HUES6 (cell line): ENCODE data around the gene SPAG16.

Source experiments
- H3K27ac ChIP-seq: 2 replicates; pipeline ENCODE4 v1.7.0; 2013; ENCODE audit warnings: low read depth, mild to moderate bottlenecking, low read length, inconsistent platforms
- H3K27me3 ChIP-seq: 2 replicates; pipeline ENCODE4 v1.6.1; 2013; ENCODE audit warnings: low read length; ENCODE audit not compliant: control insufficient read depth, insufficient read depth
- H3K36me3 ChIP-seq: 2 replicates; pipeline ENCODE4 v1.6.1; 2013; ENCODE audit warnings: low read length; ENCODE audit not compliant: control insufficient read depth, insufficient read depth
- H3K4me1 ChIP-seq: 2 replicates; pipeline ENCODE4 v1.6.1; 2013; ENCODE audit warnings: low read length; ENCODE audit not compliant: control insufficient read depth, insufficient read depth
- H3K4me3 ChIP-seq: 2 replicates; pipeline ENCODE4 v1.5.1; 2013; ENCODE audit warnings: low read depth, low read length
- H3K9ac ChIP-seq: one replicate; pipeline ENCODE4 v1.6.1; 2013; ENCODE audit warnings: mild to moderate bottlenecking, low read length
- H3K9me3 ChIP-seq: 2 replicates; pipeline ENCODE4 v1.6.1; 2013; ENCODE audit warnings: low read depth, low read length; ENCODE audit not compliant: control insufficient read depth, insufficient read depth

The SPAG16 gene

GRCh38 chr2:214361116-214361515, 1076.9 kb downstream of the SPAG16 start:
- H3K27ac ChIP-seq = no peak overlapping the region
- H3K9me3 ChIP-seq = peaks cover 4% of the 10 kb centered on the region; the same call in 1 of the 2 replicates
- H3K4me1 ChIP-seq = no peaks in the 10 kb centered on the region
- no peaks in the 10 kb centered on the region for H3K36me3 ChIP-seq
- no peak overlapping the region for H3K9ac ChIP-seq
- no peak overlapping the region for H3K4me3 ChIP-seq
- no peaks in the 10 kb centered on the region for H3K27me3 ChIP-seq

- H3K9me3 ChIP-seq = no peaks in the 10 kb centered on the region
- H3K4me1 ChIP-seq = no peaks in the 10 kb centered on the region
- no peak overlapping the region for H3K4me3 ChIP-seq
- no peak overlapping the region for H3K27ac ChIP-seq
- no peaks in the 10 kb centered on the region for H3K27me3 ChIP-seq
- H3K36me3 ChIP-seq = no peaks in the 10 kb centered on the region
- H3K9ac ChIP-seq = no peak overlapping the region
Measured at GRCh38 chr2:214365549-214365948, 1081.3 kb downstream of the SPAG16 start.

- H3K4me3 ChIP-seq = no peak overlapping the region
- no peaks in the 10 kb centered on the region for H3K4me1 ChIP-seq
- H3K36me3 ChIP-seq = no peaks in the 10 kb centered on the region
- no peaks in the 10 kb centered on the region for H3K9me3 ChIP-seq
- H3K27ac ChIP-seq = no peak overlapping the region
- no peaks in the 10 kb centered on the region for H3K27me3 ChIP-seq
- H3K9ac ChIP-seq = no peak overlapping the region
Measured at GRCh38 chr2:214367171-214367570, 1082.9 kb downstream of the SPAG16 start.

GRCh38 chr2:214376618-214377285, 1092.5 kb downstream of the SPAG16 start:
- no peaks in the 10 kb centered on the region for H3K36me3 ChIP-seq
- H3K4me3 ChIP-seq = no peak overlapping the region
- no peaks in the 10 kb centered on the region for H3K9me3 ChIP-seq
- H3K27me3 ChIP-seq = no peaks in the 10 kb centered on the region
- H3K4me1 ChIP-seq = no peaks in the 10 kb centered on the region
- no peak overlapping the region for H3K27ac ChIP-seq
- H3K9ac ChIP-seq = no peak overlapping the region

- Histone ChIP-seq H3K4me3 (no peak overlapping the region), H3K27me3 (no peaks in the 10 kb centered on the region), H3K27ac (no peak overlapping the region), H3K36me3 (no peaks in the 10 kb centered on the region), H3K9ac (no peak overlapping the region), H3K4me1 (no peaks in the 10 kb centered on the region), H3K9me3 (no peaks in the 10 kb centered on the region)
Measured at GRCh38 chr2:214377286-214377624, 1093.0 kb downstream of the SPAG16 start.

- Histone ChIP-seq H3K9me3 (no peaks in the 10 kb centered on the region), H3K27ac (no peak overlapping the region)
Measured at GRCh38 chr2:214378455-214379103, 1094.3 kb downstream of the SPAG16 start.

GRCh38 chr2:214379227-214379626, 1095.0 kb downstream of the SPAG16 start:
- Histone ChIP-seq H3K27ac (no peak overlapping the region), H3K4me1 (no peaks in the 10 kb centered on the region), H3K4me3 (no peak overlapping the region), H3K27me3 (no peaks in the 10 kb centered on the region), H3K9ac (no peak overlapping the region), H3K36me3 (no peaks in the 10 kb centered on the region), H3K9me3 (no peaks in the 10 kb centered on the region)

More at GRCh38 chr2:214378455-214379103, 1094.3 kb downstream of the SPAG16 start:
- Histone ChIP-seq H3K36me3 (no peaks in the 10 kb centered on the region), H3K4me1 (no peaks in the 10 kb centered on the region), H3K27me3 (no peaks in the 10 kb centered on the region), H3K4me3 (no peak overlapping the region), H3K9ac (no peak overlapping the region)

- no peaks in the 10 kb centered on the region for H3K27me3 ChIP-seq
- H3K36me3 ChIP-seq = no peaks in the 10 kb centered on the region
- no peaks in the 10 kb centered on the region for H3K9me3 ChIP-seq
- H3K4me3 ChIP-seq = no peak overlapping the region
- H3K4me1 ChIP-seq = no peaks in the 10 kb centered on the region
- no peak overlapping the region for H3K27ac ChIP-seq
- no peak overlapping the region for H3K9ac ChIP-seq
Measured at GRCh38 chr2:214380681-214381080, 1096.4 kb downstream of the SPAG16 start.

GRCh38 chr2:214382229-214382628, 1098.0 kb downstream of the SPAG16 start:
- no peak overlapping the region for H3K4me3 ChIP-seq
- no peak overlapping the region for H3K9ac ChIP-seq
- no peaks in the 10 kb centered on the region for H3K4me1 ChIP-seq
- H3K9me3 ChIP-seq = no peaks in the 10 kb centered on the region
- H3K27ac ChIP-seq = no peak overlapping the region
- H3K36me3 ChIP-seq = no peaks in the 10 kb centered on the region
- H3K27me3 ChIP-seq = no peaks in the 10 kb centered on the region

GRCh38 chr2:214386720-214387119, 1102.5 kb downstream of the SPAG16 start:
- no peak overlapping the region for H3K4me3 ChIP-seq
- H3K9me3 ChIP-seq = no peaks in the 10 kb centered on the region
- no peaks in the 10 kb centered on the region for H3K27me3 ChIP-seq
- H3K9ac ChIP-seq = no peak overlapping the region
- no peaks in the 10 kb centered on the region for H3K36me3 ChIP-seq
- no peaks in the 10 kb centered on the region for H3K4me1 ChIP-seq
- H3K27ac ChIP-seq = no peak overlapping the region

- H3K27me3 ChIP-seq = no peaks in the 10 kb centered on the region
- H3K4me1 ChIP-seq = no peaks in the 10 kb centered on the region
- no peaks in the 10 kb centered on the region for H3K9me3 ChIP-seq
- no peak overlapping the region for H3K4me3 ChIP-seq
- no peak overlapping the region for H3K9ac ChIP-seq
- no peaks in the 10 kb centered on the region for H3K36me3 ChIP-seq
- H3K27ac ChIP-seq = no peak overlapping the region
Measured at GRCh38 chr2:214389334-214389733, 1105.1 kb downstream of the SPAG16 start.
